Measurements from ENCODE around the gene TGFB2. TPM values are rescaled to one million over a fixed set of nuclear protein-coding genes. Genes with fewer than 3 reads are reported as not detected.

TGFB2 gene
- total RNA-seq, 1 experiment from 2014 or later, result not detected

DNA sequence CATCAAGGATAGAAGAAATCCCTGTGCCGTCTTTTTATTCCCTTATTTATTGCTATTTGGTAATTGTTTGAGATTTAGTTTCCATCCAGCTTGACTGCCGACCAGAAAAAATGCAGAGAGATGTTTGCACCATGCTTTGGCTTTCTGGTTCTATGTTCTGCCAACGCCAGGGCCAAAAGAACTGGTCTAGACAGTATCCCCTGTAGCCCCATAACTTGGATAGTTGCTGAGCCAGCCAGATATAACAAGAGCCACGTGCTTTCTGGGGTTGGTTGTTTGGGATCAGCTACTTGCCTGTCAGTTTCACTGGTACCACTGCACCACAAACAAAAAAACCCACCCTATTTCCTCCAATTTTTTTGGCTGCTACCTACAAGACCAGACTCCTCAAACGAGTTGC lies 99.0 kb downstream of the TGFB2 start:
- no peak overlapping the region for H4K91ac ChIP-seq (ENCODE audit: insufficient read length, low read depth, low read length)
- H3K9ac ChIP-seq (ENCODE audit: extremely low read depth, insufficient read length, low read length), result no peak overlapping the region
- no peak for DNase-seq
- TF ChIP-seq, protein P1, sequence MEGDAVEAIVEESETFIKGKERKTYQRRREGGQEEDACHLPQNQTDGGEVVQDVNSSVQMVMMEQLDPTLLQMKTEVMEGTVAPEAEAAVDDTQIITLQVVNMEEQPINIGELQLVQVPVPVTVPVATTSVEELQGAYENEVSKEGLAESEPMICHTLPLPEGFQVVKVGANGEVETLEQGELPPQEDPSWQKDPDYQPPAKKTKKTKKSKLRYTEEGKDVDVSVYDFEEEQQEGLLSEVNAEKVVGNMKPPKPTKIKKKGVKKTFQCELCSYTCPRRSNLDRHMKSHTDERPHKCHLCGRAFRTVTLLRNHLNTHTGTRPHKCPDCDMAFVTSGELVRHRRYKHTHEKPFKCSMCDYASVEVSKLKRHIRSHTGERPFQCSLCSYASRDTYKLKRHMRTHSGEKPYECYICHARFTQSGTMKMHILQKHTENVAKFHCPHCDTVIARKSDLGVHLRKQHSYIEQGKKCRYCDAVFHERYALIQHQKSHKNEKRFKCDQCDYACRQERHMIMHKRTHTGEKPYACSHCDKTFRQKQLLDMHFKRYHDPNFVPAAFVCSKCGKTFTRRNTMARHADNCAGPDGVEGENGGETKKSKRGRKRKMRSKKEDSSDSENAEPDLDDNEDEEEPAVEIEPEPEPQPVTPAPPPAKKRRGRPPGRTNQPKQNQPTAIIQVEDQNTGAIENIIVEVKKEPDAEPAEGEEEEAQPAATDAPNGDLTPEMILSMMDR (conservative IDR thresholded peaks at IDR 0.05), result no peak
- no peak overlapping the region for H3K14ac ChIP-seq (ENCODE audit: insufficient read depth, low read length)
- no peak overlapping the region for H2BK12ac ChIP-seq (ENCODE audit: insufficient read length, low read depth, low read length)
- H3K27ac ChIP-seq (ENCODE audit: insufficient read length, low read depth, low read length), result no peak overlapping the region
- no peak overlapping the region for H4K5ac ChIP-seq (ENCODE audit: insufficient read length, low read depth, low read length)
- Mint-ChIP-seq H3K27me3 (ENCODE audit: low read depth) (no peaks in the 10 kb centered on the region), H3K4me1 (peaks cover 2 to 6% of the 10 kb centered on the region in 2 experiments; a peak in 1 of 4 replicates), H3K27ac (no peak overlapping the region), H3K9me3 (peaks cover 0 to 3% of the 10 kb centered on the region in 2 experiments; a peak in 3 of 5 replicates), H3K4me3 (no peak overlapping the region), H3K36me3 (ENCODE audit: insufficient read depth in 1 of 3, low read depth in 3 of 3) (peaks cover 0 to 6% (median 0%) of the 10 kb centered on the region in 3 experiments; a peak in 2 of 7 replicates)
- no peak overlapping the region for H4K8ac ChIP-seq (replicated peaks; ENCODE audit: insufficient read length, low read depth, low read length)
- H2BK20ac ChIP-seq (ENCODE audit: low read depth, low read length, poor library complexity, severe bottlenecking), result no peak overlapping the region
- no peak overlapping the region for H3K18ac ChIP-seq (ENCODE audit: insufficient read length, low read depth, low read length)
- no peaks in the 10 kb centered on the region for H3K9me3 ChIP-seq (ENCODE audit: control insufficient read depth, low read depth, low read length)
- no peak overlapping the region for H3K4me2 ChIP-seq (ENCODE audit: insufficient read depth, insufficient read length, low read length)
- no peaks in the 10 kb centered on the region for H4K20me1 ChIP-seq (ENCODE audit: control insufficient read depth, insufficient read depth, insufficient read length)
- H3K27me3 ChIP-seq (ENCODE audit: insufficient read depth, low read length), result no peaks in the 10 kb centered on the region
- H2BK120ac ChIP-seq (ENCODE audit: low read depth, low read length, poor library complexity, severe bottlenecking), result no peak overlapping the region
- H2BK5ac ChIP-seq (ENCODE audit: insufficient read length, low read length), result no peak overlapping the region
- H2BK15ac ChIP-seq (ENCODE audit: low read depth, low read length), result no peak overlapping the region
- no peaks in the 10 kb centered on the region for H3K23me2 ChIP-seq (ENCODE audit: insufficient read length, low read depth, low read length, poor library complexity, severe bottlenecking)
- H3K56ac ChIP-seq (ENCODE audit: insufficient read length, low read depth, low read length), result no peak overlapping the region
- H3K23ac ChIP-seq (ENCODE audit: insufficient read length, low read depth, low read length), result no peak overlapping the region
- no peak overlapping the region for H3K4ac ChIP-seq (ENCODE audit: low read depth, low read length)
- no peak overlapping the region for H3T11ph ChIP-seq (ENCODE audit: low read length)
- H2AFZ ChIP-seq (ENCODE audit: low read length), result no peak overlapping the region
- no peak overlapping the region for H2AK5ac ChIP-seq (ENCODE audit: insufficient read length, low read length)
- H3K79me2 ChIP-seq (ENCODE audit: insufficient read depth, low read length), result no peaks in the 10 kb centered on the region
- no CpG with 5 or more reads among the region's 5 CpGs for WGBS (ENCODE audit: extremely low coverage, insufficient read length, low lambda C conversion rate)
- H3K79me1 ChIP-seq (ENCODE audit: insufficient read depth, low read depth, low read length, poor library complexity, severe bottlenecking), result no peaks in the 10 kb centered on the region
- H3K4me1 ChIP-seq (ENCODE audit: insufficient read depth, low read length), result no peaks in the 10 kb centered on the region
